ENCODE measurements around the gene DSCAML1.

The DSCAML1 gene

GRCh38 chr11:117821431-117821830 lies 24.4 kb upstream of the DSCAML1 start:
- no peak overlapping the region for H3K4me3 ChIP-seq (ENCODE audit: low read depth, low read length)
- DNase-seq (ENCODE audit: low read depth) = no peak
- no peak for TF ChIP-seq CTCF (IDR thresholded peaks at IDR 0.05; ENCODE audit: control insufficient read depth, extremely low read depth, insufficient read depth)

- no peak for TF ChIP-seq CTCF (IDR thresholded peaks at IDR 0.05; ENCODE audit: control insufficient read depth, extremely low read depth, insufficient read depth)
- no peak overlapping the region for H3K4me3 ChIP-seq (ENCODE audit: low read depth, low read length)
- no peak for DNase-seq (ENCODE audit: low read depth)
Measured at GRCh38 chr11:117820516-117820915, 23.5 kb upstream of the DSCAML1 start.

- no peak for TF ChIP-seq CTCF (IDR thresholded peaks at IDR 0.05; ENCODE audit: control insufficient read depth, extremely low read depth, insufficient read depth)
- no peak overlapping the region for H3K4me3 ChIP-seq (ENCODE audit: low read depth, low read length)
- no peak for DNase-seq (ENCODE audit: low read depth)
Measured at GRCh38 chr11:117820071-117820470, 23.1 kb upstream of the DSCAML1 start.

- peak; percentile 80 for TF ChIP-seq CTCF (IDR thresholded peaks at IDR 0.05; ENCODE audit: control insufficient read depth, extremely low read depth, insufficient read depth)
- DNase-seq (ENCODE audit: low read depth) = peak; percentile 41
- H3K4me3 ChIP-seq (ENCODE audit: low read depth, low read length) = no peak overlapping the region
Measured at GRCh38 chr11:117819096-117820040, 22.4 kb upstream of the DSCAML1 start.

- no peak overlapping the region for H3K4me3 ChIP-seq (ENCODE audit: low read depth, low read length)
- no peak for DNase-seq (ENCODE audit: low read depth)
- no peak for TF ChIP-seq CTCF (IDR thresholded peaks at IDR 0.05; ENCODE audit: control insufficient read depth, extremely low read depth, insufficient read depth)
Measured at GRCh38 chr11:117818041-117818873, 21.2 kb upstream of the DSCAML1 start.

GRCh38 chr11:117817368-117818040 lies 20.5 kb upstream of the DSCAML1 start:
- no peak overlapping the region for H3K4me3 ChIP-seq (ENCODE audit: low read depth, low read length)
- DNase-seq (ENCODE audit: low read depth) = no peak
- peak; percentile 96 for TF ChIP-seq CTCF (IDR thresholded peaks at IDR 0.05; ENCODE audit: control insufficient read depth, extremely low read depth, insufficient read depth)
